ENCODE results near the gene SLC39A13.

DNA sequence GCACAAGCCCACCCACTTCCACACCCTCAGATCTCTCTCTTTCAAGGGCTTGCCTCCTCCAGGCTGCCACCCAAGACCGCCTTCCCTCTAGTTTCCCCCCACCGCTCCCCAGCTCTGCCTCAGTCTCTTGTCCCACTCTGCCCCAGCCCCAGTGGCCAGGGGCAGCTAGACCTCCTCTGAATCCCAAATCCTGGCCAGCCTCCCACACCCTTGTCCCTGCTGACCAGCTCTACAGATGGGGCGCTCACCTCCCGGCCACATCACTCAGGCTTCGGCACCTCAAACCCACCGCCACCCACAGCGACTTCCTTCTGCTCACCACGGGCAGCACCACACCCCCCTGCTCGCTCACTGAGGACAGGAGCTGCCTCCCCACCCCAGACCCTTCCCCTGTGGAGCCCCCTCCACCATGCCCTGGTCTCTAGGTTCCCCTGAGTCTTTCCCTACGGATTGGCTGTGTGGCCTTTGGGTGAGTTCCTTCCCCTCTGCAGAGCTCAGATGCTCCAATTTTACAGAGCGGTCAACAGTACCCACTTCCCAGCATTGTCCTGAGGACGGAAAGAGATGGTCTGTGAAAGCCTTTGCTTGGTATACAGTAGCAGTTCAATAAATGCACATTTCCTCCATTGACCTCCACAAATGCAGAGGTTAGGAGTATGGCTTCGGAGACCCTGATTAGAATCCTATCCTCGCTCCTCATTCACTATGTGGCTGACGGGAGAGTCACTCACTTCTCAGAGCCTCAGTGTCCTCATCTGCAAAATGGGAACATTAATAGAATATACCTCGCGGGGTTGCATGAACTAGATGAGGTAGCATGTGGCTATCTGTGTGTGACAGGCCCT, 18.6 kb upstream of the SLC39A13 start:
- TF ChIP-seq, protein P1, sequence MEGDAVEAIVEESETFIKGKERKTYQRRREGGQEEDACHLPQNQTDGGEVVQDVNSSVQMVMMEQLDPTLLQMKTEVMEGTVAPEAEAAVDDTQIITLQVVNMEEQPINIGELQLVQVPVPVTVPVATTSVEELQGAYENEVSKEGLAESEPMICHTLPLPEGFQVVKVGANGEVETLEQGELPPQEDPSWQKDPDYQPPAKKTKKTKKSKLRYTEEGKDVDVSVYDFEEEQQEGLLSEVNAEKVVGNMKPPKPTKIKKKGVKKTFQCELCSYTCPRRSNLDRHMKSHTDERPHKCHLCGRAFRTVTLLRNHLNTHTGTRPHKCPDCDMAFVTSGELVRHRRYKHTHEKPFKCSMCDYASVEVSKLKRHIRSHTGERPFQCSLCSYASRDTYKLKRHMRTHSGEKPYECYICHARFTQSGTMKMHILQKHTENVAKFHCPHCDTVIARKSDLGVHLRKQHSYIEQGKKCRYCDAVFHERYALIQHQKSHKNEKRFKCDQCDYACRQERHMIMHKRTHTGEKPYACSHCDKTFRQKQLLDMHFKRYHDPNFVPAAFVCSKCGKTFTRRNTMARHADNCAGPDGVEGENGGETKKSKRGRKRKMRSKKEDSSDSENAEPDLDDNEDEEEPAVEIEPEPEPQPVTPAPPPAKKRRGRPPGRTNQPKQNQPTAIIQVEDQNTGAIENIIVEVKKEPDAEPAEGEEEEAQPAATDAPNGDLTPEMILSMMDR (IDR thresholded peaks at IDR 0.05; ENCODE audit: low read length): no peak
- no peak for TF ChIP-seq EZH2phosphoT487 (IDR thresholded peaks at IDR 0.05; ENCODE audit: low read length)
